IMR-90 (cell line): ENCODE results near the gene WDR6. TPM values are rescaled to one million over a fixed set of nuclear protein-coding genes. Genes with fewer than 3 reads are reported as not detected.

Experiments
- ATAC-seq: fragments of 200-7000 bp; cut with Tn5 transposase; 2 replicates; pipeline ENCODE4 v1.9.1; 2020; ENCODE audit warnings: low read depth, mild to moderate bottlenecking, moderate library complexity
- BruUV-seq: library from RNA; stranded (reverse); fragments of 400-500 nt; replicated peaks from 2 replicates; lab custom pipeline; 2021; lab: Mats Ljungman, UMichigan
- CTCF ChIA-PET: fragments of 300-600 bp; formaldehyde crosslinking; extraction: SDS; loops from one replicate; lab custom pipeline; 2021; ENCODE audit warnings: antibody characterized with exemption; lab: Yijun Ruan, JAX
- POLR2A ChIA-PET: fragments of 300-600 bp; sonication (Branson Sonifier 250); formaldehyde crosslinking; loops from one replicate; lab custom pipeline; 2022; ENCODE audit warnings: antibody characterized with exemption; ENCODE audit not compliant: unreplicated experiment; lab: Charles Lee
- DNase-seq: peaks from one replicate; pipeline ENCODE4 v3.0.0; 2013
- H2AFZ ChIP-seq: replicated peaks from 2 replicates; pipeline ENCODE3; 2013; ENCODE audit warnings: low read length, mild to moderate bottlenecking; ENCODE audit not compliant: poor library complexity
- H2AK5ac ChIP-seq: 2 replicates; pipeline ENCODE4 v1.6.1; 2013; ENCODE audit warnings: low read depth, low read length, inconsistent platforms
- H2AK9ac ChIP-seq: replicated peaks from 2 replicates; pipeline ENCODE3; 2013; ENCODE audit warnings: mild to moderate bottlenecking, low read depth, low read length, moderate library complexity; ENCODE audit not compliant: poor library complexity
- H2BK120ac ChIP-seq: 2 replicates; pipeline ENCODE4 v1.6.1; 2013; ENCODE audit warnings: low read depth, low read length, inconsistent platforms
- H2BK15ac ChIP-seq: 3 replicates; pipeline ENCODE4 v1.6.1; 2013; ENCODE audit warnings: low read depth, low read length, inconsistent platforms
- H2BK20ac ChIP-seq: 2 replicates; pipeline ENCODE4 v1.6.1; 2013; ENCODE audit warnings: low read depth, mild to moderate bottlenecking, inconsistent platforms, low read length, moderate library complexity
- H2BK5ac ChIP-seq: 2 replicates; pipeline ENCODE4 v1.6.1; 2013; ENCODE audit warnings: mild to moderate bottlenecking, low read depth, low read length, inconsistent platforms; ENCODE audit not compliant: poor library complexity, severe bottlenecking
- H3K14ac ChIP-seq: replicated peaks from 2 replicates; pipeline ENCODE4 v1.6.1; 2013; ENCODE audit warnings: low read depth, low read length, inconsistent platforms
- H3K18ac ChIP-seq: 2 replicates; pipeline ENCODE4 v1.6.1; 2013; ENCODE audit warnings: low read depth, low read length, control low read depth
- H3K23ac ChIP-seq: 2 replicates; pipeline ENCODE4 v1.6.1; 2013; ENCODE audit warnings: low read depth, low read length, inconsistent platforms
- H3K27ac ChIP-seq: 2 replicates; pipeline ENCODE4 v1.5.1; 2013; ENCODE audit warnings: mild to moderate bottlenecking, control low read depth, low read length; ENCODE audit not compliant: insufficient read depth
- H3K27me3 ChIP-seq: 2 replicates; pipeline ENCODE4 v1.6.1; 2013; ENCODE audit warnings: low read length; ENCODE audit not compliant: control insufficient read depth, insufficient read depth
- H3K36me3 ChIP-seq: 2 replicates; pipeline ENCODE4 v1.6.1; 2013; ENCODE audit warnings: low read length, mixed read lengths; ENCODE audit not compliant: control insufficient read depth, insufficient read depth
- H3K4ac ChIP-seq: 2 replicates; pipeline ENCODE4 v1.6.1; 2013; ENCODE audit warnings: low read depth, low read length, inconsistent platforms
- H3K4me1 ChIP-seq: 2 replicates; pipeline ENCODE4 v1.6.1; 2013; ENCODE audit warnings: low read length, mixed read lengths; ENCODE audit not compliant: control insufficient read depth, insufficient read depth
- H3K4me2 ChIP-seq: 2 replicates; pipeline ENCODE4 v1.6.1; 2013; ENCODE audit warnings: low read depth, mild to moderate bottlenecking, control low read depth, low read length, moderate library complexity
- H3K4me3 ChIP-seq: 2 replicates; pipeline ENCODE4 v1.5.1; 2013; ENCODE audit warnings: low read depth, mild to moderate bottlenecking, control low read depth, low read length, moderate library complexity; ENCODE audit not compliant: insufficient read depth
- H3K56ac ChIP-seq: 2 replicates; pipeline ENCODE4 v1.6.1; 2013; ENCODE audit warnings: low read length, inconsistent platforms; ENCODE audit not compliant: insufficient read depth; ENCODE audit errors: extremely low read depth
- H3K79me1 ChIP-seq, 2 experiments: 2 replicates each; pipeline ENCODE4 v1.6.1; 2013; ENCODE audit warnings: low read length in 2 of 2, inconsistent platforms in 1 of 2, low read depth in 1 of 2
- H3K9ac ChIP-seq: 2 replicates; pipeline ENCODE4 v1.6.1; 2013; ENCODE audit warnings: low read depth, low read length, control low read depth
- H3K9me1 ChIP-seq: 2 replicates; pipeline ENCODE4 v1.6.1; 2013; ENCODE audit warnings: low read length, inconsistent platforms; ENCODE audit not compliant: insufficient read depth
- H3K9me3 ChIP-seq: 2 replicates; pipeline ENCODE4 v1.6.1; 2013; ENCODE audit warnings: low read length; ENCODE audit not compliant: control insufficient read depth, insufficient read depth
- H4K20me1 ChIP-seq: 2 replicates; pipeline ENCODE4 v1.6.1; 2013; ENCODE audit warnings: low read length, inconsistent platforms; ENCODE audit not compliant: insufficient read depth
- H4K5ac ChIP-seq: 2 replicates; pipeline ENCODE4 v1.6.1; 2013; ENCODE audit warnings: mild to moderate bottlenecking, low read depth, low read length, control low read depth
- H4K8ac ChIP-seq, 2 experiments: 2 replicates each; pipeline ENCODE4 v1.6.1; 2013; ENCODE audit warnings: low read depth in 2 of 2, low read length in 2 of 2, control low read depth in 1 of 2, inconsistent platforms in 1 of 2
- H4K91ac ChIP-seq: 2 replicates; pipeline ENCODE4 v1.6.1; 2013; ENCODE audit warnings: low read depth, low read length, inconsistent platforms; ENCODE audit not compliant: insufficient read depth
- BHLHE40 ChIP-seq: fragments of 150-350 bp; IDR thresholded peaks from 2 replicates; pipeline ENCODE4 v1.6.1; 2016; ENCODE audit warnings: mild to moderate bottlenecking, low read depth, low read length
- CEBPB ChIP-seq: IDR thresholded peaks from 2 replicates; pipeline ENCODE4 v1.6.1; 2012; ENCODE audit warnings: low read depth, low read length, improper control_type of control experiment
- CHD1 ChIP-seq: IDR thresholded peaks from 2 replicates; pipeline ENCODE4 v1.6.1; 2012; ENCODE audit warnings: low read depth, low read length, improper control_type of control experiment
- CTCF ChIP-seq: conservative IDR thresholded peaks from 2 replicates; pipeline ENCODE4 v1.5.1; 2012; ENCODE audit warnings: mild to moderate bottlenecking, low read depth, low read length, improper control_type of control experiment
- ELK1 ChIP-seq: fragments of 150-350 bp; IDR thresholded peaks from 2 replicates; pipeline ENCODE4 v1.6.1; 2016; ENCODE audit warnings: low read depth, mild to moderate bottlenecking, low read length, moderate library complexity, borderline replicate concordance
- FOS ChIP-seq: fragments of 150-350 bp; IDR thresholded peaks from 2 replicates; pipeline ENCODE4 v1.6.1; 2016; ENCODE audit warnings: low read depth, low read length
- MAFK ChIP-seq: IDR thresholded peaks from 2 replicates; pipeline ENCODE4 v1.6.1; 2012; ENCODE audit warnings: low read depth, low read length, improper control_type of control experiment
- MAZ ChIP-seq: IDR thresholded peaks from 2 replicates; pipeline ENCODE4 v1.6.1; 2012; ENCODE audit warnings: low read depth, mild to moderate bottlenecking, low read length, improper control_type of control experiment, moderate library complexity, borderline replicate concordance
- MXI1 ChIP-seq: IDR thresholded peaks from 2 replicates; pipeline ENCODE4 v1.6.1; 2012; ENCODE audit warnings: low read depth, mild to moderate bottlenecking, low read length, moderate library complexity, borderline replicate concordance
- NFE2L2 ChIP-seq: fragments of 150-350 bp; IDR thresholded peaks from 2 replicates; pipeline ENCODE4 v1.6.1; 2016; ENCODE audit warnings: low read depth, mild to moderate bottlenecking, low read length
- POLR2A ChIP-seq: IDR thresholded peaks from 2 replicates; pipeline ENCODE4 v1.6.1; 2012; ENCODE audit warnings: mild to moderate bottlenecking, low read depth, low read length
- RAD21 ChIP-seq: IDR thresholded peaks from 2 replicates; pipeline ENCODE4 v1.6.1; 2012; ENCODE audit warnings: low read length, improper control_type of control experiment
- RCOR1 ChIP-seq: IDR thresholded peaks from 2 replicates; pipeline ENCODE4 v1.6.1; 2012; ENCODE audit warnings: mild to moderate bottlenecking, low read length, improper control_type of control experiment; ENCODE audit not compliant: insufficient replicate concordance
- RFX5 ChIP-seq: IDR thresholded peaks from 2 replicates; pipeline ENCODE4 v1.8.0; 2012; ENCODE audit warnings: low read depth, mild to moderate bottlenecking, low read length, moderate library complexity
- SMC3 ChIP-seq: fragments of 150-350 bp; IDR thresholded peaks from 2 replicates; pipeline ENCODE4 v1.6.1; 2016; ENCODE audit warnings: low read depth, mild to moderate bottlenecking, antibody characterized with exemption, low read length, moderate library complexity
- USF2 ChIP-seq: fragments of 150-350 bp; IDR thresholded peaks from 2 replicates; pipeline ENCODE4 v1.6.1; 2017; ENCODE audit warnings: mild to moderate bottlenecking, antibody characterized with exemption, low read length, low read depth
- WGBS, 2 experiments: methylation state at CpG; one replicate each; pipeline versions ENCODE4 v1.1.5 to v1.1.7; 2013; ENCODE audit warnings: missing lambda C conversion rate in 2 of 2; ENCODE audit not compliant: insufficient read length in 1 of 2; ENCODE audit errors: extremely low coverage in 2 of 2; 5-methylcytosine and 5-hydroxymethylcytosine counted together
- dilution Hi-C: fragments of 300-500 bp; cut with HindIII; formaldehyde crosslinking; loops from one replicate; pipeline ENCODE4 v1.14.3; 2018; ENCODE audit warnings: low sequenced_read_pairs; ENCODE audit not compliant: unreplicated experiment
- in situ Hi-C: fragments of 300-500 bp; cut with MboI; formaldehyde crosslinking; loops from 3 replicates; pipeline ENCODE4 v1.14.3; 2019; ENCODE audit warnings: low sequenced_read_pairs, inconsistent platforms, mixed read lengths
- intact Hi-C: fragments of 100-400 bp; cut with micrococcal nuclease; formaldehyde crosslinking; loops from 2 replicates; pipeline ENCODE4 v1.10.0; 2022
- polyA plus RNA-seq, 3 experiments: library from polyadenylated mRNA; depleted of rRNA; stranded (reverse); fragments of >200 nt; gene quantifications; 2 replicates each; pipeline ENCODE4 v1.2.3, GENCODE V29; 2012; ENCODE audit warnings: low replicate concordance in 1 of 3
- total RNA-seq: library from RNA; depleted of rRNA; stranded (reverse); fragments of >200 nt; gene quantifications from 2 replicates; pipeline ENCODE4 v1.2.3, GENCODE V29; 2012

WDR6 gene
- total and polyA plus RNA-seq, 2 of the 4 experiments (the other 2 are of a cell fraction): 60.9 to 160 TPM

- H3K9me1 ChIP-seq: peaks cover 4% of the 10 kb centered on the region
- no peak overlapping the region for H3K56ac ChIP-seq
- no peak overlapping the region for H2BK20ac ChIP-seq
- dilution Hi-C loops: no loop called here
- H3K14ac ChIP-seq: no peak overlapping the region
- peaks cover 15 to 47% of the 10 kb centered on the region in 2 experiments for H3K79me1 ChIP-seq
- no peak overlapping the region for H3K4ac ChIP-seq
- no peak overlapping the region for H3K4me3 ChIP-seq
- CTCF ChIA-PET: no interaction called here
- no peak overlapping the region for H3K27ac ChIP-seq
- no peak overlapping the region for H3K18ac ChIP-seq
- H4K8ac ChIP-seq: no peak overlapping the region
- H2BK120ac ChIP-seq: no peak overlapping the region
- peaks cover 5% of the 10 kb centered on the region for H3K4me1 ChIP-seq
- no peak overlapping the region for H4K5ac ChIP-seq
- ATAC-seq (no peak), DNase-seq (no peak)
- H4K91ac ChIP-seq: no peak overlapping the region
- no peak overlapping the region for H2AK9ac ChIP-seq
- H2AK5ac ChIP-seq: no peak overlapping the region
- no peak overlapping the region for H3K23ac ChIP-seq
- peaks cover 3% of the 10 kb centered on the region for H4K20me1 ChIP-seq
- no TSS peak for BruUV-seq
- H3K9me3 ChIP-seq: no peaks in the 10 kb centered on the region
- intact Hi-C loops: no loop called here
- H3K9ac ChIP-seq: no peak overlapping the region
- H2AFZ ChIP-seq: no peak overlapping the region
- no peaks in the 10 kb centered on the region for H3K27me3 ChIP-seq
- no peak overlapping the region for H2BK5ac ChIP-seq
- no CpG with 5 or more reads among the region's 2 CpGs for WGBS, 2 experiments
- TF ChIP-seq MXI1 (no peak), RCOR1 (no peak), BHLHE40 (no peak), FOS (no peak), USF2 (no peak), NFE2L2 (no peak), ELK1 (no peak), SMC3 (no peak), POLR2A (no peak), CEBPB (no peak), RFX5 (no peak), RAD21 (no peak), MAFK (no peak), CHD1 (no peak), CTCF (no peak), MAZ (no peak)
- H2BK15ac ChIP-seq: no peak overlapping the region
- POLR2A ChIA-PET: no interaction called here
- H3K4me2 ChIP-seq: no peak overlapping the region
- peaks cover 27% of the 10 kb centered on the region for H3K36me3 ChIP-seq
- in situ Hi-C loops: no loop called here
These were observed 44.9 kb upstream of the WDR6 start for GRCh38 chr3:48962340-48962739.
